Putamen (tissue), 1 donor: ENCODE results near the gene QRICH1.

Experiments
- DNase-seq: peaks from one replicate; pipeline ENCODE4 v3.0.0-alpha.2; 2016; ENCODE audit warnings: low spot score

The QRICH1 gene

GRCh38 chr3:48997714-48998637 lies 95.9 kb downstream of the QRICH1 start:
- DNase-seq = no peak

DNA sequence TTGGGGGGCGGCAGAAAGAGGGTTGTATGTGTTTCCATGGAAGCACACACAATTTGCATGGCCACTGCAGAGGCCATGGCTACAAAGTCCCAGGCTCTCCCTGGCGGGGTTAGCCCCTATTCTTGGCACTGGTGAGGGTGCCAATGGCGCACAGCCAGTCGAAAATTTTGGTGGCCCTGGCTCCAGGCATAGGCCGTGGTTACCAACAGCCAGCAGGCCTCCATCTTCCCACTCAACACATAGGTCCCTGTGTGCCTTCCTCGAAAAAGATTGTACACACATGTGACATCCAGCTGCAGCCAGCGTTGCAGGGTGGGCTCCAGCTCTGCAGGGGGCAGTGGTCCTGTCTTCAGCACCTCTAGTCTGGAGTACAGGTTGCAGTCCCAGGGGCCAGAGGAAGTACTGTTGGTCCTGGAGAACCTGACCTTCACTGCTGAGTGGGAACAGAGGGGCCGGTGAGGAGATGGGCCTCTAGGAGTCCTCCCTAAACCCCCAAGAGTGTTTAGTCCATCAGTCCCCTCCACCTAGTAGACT lies 96.7 kb downstream of the QRICH1 start:
- no peak for DNase-seq

DNA sequence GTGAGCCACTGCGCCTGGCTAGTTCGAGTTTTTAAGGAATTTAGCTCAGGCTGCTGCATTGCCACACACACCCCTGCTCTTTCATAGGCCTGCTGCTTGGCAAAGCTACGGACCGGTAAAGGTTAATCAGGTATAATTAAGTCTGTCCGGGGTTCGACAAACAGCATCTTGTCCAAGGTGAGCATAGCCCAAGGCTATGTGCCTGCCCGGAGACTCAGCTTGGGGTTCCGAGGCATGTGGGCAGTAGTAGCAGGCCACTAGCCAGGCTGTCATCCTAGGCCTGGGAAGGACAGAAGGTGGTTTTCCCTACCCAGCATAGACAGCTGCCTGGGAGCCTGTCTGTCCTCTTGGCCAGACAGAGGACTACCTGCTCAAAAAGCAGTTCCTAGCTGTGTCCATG lies 97.2 kb downstream of the QRICH1 start:
- no peak for DNase-seq

DNA sequence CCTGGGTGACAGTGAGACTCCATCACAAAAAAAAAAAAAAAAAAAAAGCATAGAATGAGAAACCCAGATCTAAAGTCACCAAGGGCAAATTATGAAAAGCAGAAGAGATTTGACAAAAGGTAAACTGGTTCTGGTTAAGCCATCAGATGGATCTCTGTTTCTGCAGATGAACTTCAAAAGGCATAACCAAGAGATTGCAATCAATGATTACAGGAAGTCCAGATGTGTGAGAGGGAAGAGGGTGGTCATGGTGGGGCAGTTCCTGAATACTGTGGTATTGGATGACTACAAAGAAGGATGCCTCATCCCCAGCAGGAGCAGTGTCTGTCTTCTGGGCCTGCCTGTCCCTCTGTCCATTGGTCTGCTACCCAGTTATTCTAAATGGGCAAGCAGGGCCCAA lies 100.0 kb downstream of the QRICH1 start:
- DNase-seq = no peak

DNA sequence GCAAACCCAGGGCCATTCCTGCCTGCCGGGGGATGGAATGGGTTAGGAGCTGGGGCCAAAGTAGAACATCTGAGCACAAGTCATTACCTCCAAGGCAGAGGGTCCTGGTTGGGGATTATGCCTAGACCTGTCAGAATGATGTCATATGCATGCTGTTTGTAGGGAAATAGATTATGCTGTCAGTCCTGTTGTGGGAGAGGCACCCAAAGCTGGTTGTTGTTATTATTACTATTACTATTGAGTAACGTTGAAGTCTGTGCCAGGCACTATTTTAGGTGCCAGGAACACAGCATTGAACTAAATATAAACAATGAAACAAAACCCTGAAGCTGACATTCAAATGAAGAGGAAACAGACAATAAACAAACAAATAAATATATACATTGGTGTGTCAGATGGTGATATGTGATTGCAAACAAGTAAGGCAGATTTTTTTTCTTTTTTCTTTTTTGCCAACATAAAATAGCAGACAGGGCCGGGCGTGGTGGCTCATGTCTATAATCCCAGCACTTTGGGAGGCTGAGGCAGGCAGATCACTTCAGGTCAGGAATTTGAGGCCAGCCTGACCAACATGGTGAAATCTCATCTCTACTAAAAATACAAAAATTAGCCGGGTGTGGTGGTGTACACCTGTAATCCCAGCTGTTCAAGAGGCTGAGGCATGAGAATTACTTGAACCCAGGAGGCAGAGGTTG lies 101.9 kb downstream of the QRICH1 start:
- no peak for DNase-seq

GRCh38 chr3:48990636-48991469 lies 103.0 kb downstream of the QRICH1 start:
- no peak for DNase-seq

- DNase-seq = peak; percentile 92
These were observed 103.9 kb downstream of the QRICH1 start, which contains the start of gene P4HTM for GRCh38 chr3:48989796-48990635. Gene P4HTM (plus strand): TSS chr3:48990241. CDS start chr3:48990257, 16 bp downstream.

DNA sequence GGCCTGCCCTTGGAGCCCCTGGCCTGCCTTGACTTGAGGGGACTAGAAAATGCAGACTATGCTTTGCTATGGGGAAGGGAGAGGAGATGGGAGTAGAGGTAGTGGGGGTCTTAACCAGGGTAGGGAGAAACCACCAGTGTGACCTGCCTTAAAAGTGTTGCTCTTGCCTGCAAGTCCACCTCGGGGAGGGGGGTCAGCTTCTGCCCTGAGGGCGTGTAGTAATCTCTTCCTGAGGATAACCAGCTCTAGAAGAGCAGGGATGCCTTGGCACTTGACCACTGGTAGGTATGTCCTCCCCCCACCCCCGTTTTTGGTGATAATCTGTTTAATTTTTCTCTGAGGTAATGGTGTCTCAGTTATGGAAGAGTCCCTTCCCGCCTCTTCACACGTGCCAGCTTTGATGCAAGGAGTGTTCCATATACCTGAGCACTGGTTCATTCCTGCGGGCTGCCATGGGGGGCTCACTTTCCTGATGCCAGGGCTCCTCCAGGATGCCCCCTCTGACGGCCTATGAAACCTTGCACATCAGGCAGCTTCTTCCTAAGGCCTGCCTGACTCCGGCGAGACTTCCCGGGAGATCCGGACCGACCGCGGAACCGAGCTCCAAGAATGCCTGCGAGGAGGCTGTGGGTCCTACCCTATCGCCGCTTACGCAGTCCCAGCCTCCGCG lies 104.6 kb downstream of the QRICH1 start:
- DNase-seq = no peak

DNA sequence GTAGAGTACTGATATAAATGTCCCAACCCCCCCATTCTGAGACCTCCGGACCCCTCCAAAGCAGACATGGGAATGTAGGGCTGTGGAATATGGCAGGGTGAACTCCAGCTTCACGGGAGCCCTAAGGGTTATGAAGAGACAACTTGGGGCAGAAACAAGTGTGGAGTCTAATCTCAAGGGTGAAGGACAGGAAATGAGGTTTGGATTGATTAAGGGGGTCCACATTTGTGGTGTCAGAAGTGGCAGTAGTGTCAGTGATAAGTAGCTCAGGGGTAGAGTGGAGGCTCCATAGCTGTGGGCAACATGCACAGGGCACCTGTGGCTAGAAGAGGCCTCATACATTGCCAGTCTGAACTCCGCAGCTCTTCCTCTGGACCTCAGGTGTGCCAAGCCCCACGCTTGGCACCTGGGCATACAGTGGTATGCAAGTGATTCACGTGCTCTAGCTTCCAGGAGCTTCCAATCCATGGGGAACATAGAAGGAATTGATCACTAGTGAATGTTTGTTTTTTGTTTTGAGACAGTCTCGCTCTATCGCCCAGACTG lies 108.0 kb downstream of the QRICH1 start:
- DNase-seq = no peak

DNA sequence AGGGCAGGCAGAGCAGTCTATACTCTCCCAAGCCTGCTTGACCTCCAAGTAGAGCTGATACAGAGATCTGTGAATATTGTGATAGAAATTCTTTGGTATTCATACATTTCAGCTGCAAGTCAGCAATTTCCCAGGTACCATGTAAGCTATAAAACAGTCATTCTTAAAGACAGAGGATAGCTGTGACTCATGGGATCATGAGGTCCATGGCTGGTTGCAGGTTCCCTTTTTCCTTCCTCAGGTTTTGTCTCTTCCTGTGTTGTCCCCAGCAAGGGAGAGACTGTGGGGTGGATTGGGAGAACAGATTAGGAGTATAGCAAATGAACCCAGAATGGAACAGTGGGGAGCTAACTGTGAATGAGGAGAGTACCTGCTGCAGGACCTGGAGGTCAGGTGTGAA lies 109.2 kb downstream of the QRICH1 start:
- no peak for DNase-seq

GRCh38 chr3:48983096-48983495 lies 110.8 kb downstream of the QRICH1 start:
- DNase-seq = no peak

DNA sequence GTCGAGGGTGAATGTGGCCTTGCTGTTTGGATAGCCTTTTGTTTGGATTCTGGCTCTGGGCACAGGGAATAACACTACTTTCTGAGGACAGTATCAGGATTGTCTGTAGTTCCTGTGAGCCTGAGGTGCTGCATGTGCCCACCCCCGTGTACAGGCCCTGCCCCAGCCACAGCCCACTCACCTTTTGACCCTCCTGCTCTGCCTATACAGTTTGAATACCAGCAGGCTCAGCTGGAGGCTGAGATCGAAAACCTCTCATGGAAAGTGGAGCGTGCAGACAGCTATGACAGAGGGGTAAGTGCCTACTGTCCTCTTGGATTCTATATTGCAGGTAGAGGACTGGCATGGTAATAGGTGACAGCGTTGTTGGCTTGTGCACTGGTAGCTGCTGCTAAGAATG lies 111.2 kb downstream of the QRICH1 start:
- no peak for DNase-seq

GRCh38 chr3:48982016-48982415 lies 111.9 kb downstream of the QRICH1 start:
- DNase-seq = no peak

- no peak for DNase-seq
These were observed 113.6 kb downstream of the QRICH1 start for GRCh38 chr3:48980295-48980694.
